ENCODE results near the gene ANXA6.

Gene ANXA6

DNA sequence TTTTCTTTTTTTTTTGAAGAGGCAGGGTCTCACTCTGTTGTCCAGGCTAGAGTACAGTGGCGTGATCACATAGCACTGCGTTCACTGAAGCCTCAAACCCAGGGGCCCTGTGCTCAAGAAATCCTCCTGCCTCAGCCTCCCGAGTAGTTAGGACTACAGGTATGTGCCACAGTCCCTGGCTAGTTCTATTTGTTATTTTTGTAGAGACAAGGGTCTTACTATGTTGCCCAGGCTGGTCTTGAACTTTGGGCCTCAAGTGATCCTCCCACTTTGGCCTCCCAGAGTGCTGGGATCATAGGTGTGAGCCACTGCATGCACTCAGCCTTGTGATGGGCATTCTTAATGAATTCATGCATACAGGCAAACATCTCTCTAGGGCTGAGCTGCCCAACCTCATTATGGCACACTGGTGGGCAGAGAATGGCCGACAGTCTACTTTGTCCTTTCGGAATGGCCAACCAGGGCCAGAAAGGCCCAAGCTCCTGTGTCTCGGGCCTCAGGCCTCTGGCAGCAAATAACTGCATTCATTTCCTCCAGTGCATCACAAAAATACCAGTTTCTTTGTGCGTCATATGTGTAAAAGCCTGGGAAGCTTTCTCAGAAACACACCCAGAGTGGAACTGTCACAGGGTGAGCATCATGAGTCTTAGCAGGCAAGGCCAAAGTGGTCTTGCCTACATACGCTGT lies 27.2 kb downstream of the ANXA6 start:
- DNase-seq (ENCODE audit: low read depth, low spot score): no peak

DNA sequence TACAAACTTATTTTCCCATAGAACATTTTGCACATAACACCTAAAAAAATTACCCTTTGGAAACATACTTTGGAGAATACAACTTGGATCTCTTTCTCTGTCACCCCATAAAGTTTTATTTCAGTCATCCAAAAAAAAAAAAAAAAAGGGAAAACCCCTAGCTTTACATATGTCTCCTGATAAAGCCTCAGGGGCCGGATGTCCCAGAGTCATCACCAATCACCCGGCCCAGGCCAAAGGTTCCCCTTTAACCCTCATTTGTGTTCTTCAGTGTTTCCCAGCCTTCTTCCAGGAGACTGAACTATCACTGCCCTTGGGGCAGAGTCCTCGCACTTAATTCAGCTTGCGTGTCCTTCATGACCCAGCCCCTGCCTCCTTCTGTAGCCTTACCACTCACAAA lies 28.8 kb downstream of the ANXA6 start:
- no peak for DNase-seq (ENCODE audit: low read depth, low spot score)

DNA sequence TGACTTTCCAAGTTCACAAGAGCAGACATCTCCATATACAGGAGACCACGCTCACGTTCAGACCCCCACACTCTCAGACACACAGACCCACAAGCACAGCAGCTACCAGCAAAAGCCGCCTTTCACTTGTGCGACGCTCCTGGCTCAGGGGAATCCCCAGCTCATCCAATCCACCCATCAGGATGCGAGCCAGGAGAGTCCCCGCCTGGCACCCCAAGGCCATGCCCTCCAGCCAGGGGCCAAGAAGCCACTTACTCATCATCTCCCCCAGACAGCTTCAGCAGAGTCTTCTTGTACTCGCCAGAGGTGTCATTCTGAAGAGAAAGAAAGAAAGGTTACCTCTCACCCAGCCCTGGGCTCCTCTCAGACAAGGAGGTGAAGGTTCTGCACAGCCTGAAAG lies 29.7 kb downstream of the ANXA6 start:
- no peak for DNase-seq (ENCODE audit: low read depth, low spot score)

DNA sequence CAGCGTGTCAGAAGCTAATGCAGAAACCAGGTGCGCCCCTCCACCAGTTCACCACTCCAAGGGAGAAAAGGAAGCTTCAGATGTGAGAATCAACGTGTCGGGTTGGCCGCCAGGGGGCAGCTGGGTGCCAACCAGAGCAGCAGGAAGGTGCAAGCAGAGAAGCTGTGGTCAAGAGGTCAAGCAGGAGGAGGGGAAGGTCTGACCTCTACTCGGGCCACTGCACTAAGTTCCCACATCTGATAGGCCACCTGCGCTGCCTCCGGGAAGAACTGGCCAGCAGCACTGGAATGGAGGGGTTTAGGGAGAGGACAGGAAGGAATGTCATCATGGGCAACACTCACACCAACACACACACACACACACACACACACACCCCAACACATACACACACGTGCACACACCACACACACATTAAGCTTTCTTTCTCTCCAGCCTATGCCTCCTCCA lies 31.4 kb downstream of the ANXA6 start:
- DNase-seq (ENCODE audit: low read depth, low spot score): peak; percentile 86

DNA sequence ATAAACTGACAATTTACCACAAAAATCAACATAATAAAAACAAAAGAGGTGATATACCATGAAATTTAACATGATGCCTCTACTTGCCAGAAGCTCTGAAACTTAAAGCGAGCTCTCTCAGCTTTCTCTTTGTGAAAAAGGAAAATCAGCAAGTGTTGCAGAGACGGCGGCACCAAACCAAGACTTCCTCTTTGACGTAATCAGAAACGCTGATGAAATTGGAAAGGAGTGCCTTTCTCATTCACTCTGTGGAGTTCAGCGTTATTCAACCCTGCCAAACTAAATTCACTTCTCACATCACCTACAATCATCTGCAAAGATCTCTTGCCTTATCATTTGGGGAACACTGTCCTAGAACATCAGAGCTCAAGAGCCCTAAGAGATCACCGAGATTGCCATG lies 32.2 kb downstream of the ANXA6 start:
- no peak for DNase-seq (ENCODE audit: low read depth, low spot score)

DNA sequence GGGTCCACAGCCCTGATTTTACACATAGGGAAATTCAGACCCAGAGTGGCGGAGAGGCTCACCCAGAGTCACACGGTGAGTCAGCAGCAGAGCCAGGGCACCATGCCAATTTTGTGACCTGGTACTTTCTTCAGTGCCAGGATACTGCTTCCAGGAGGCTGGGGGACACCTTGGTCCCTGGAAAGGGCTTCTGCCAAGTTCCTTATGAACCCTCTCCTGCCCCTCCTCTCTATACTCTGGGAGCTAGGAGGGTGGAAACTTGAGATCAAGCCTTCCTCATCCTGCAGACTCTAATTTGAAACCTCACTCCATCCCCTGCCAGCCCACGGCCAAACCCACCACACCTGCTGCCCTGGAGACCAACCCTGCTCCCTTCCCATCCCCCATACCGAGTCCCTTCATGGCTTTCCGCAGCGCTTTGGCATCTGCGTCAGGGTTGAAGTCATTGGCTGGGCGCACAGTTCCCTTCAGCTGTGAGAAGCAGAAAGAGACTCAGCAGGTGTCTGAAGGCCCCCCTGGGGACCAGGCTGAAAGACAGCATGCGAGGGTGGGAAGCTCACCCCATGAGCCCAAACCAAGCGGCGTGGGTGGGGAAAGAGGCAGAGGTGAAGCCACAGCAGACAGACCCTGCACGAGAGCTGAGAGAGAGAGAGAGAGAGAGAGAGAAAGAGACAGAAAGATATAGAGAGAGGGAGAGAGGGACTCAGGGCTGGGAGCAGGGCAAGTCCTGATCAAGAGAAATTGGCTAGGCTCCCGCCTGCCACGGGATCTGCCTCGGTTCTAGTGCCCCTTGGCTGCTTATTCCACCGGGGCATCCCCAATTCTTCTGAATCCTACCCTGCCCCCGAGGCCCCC lies 33.5 kb downstream of the ANXA6 start:
- no peak for DNase-seq (ENCODE audit: low read depth, low spot score)

DNA sequence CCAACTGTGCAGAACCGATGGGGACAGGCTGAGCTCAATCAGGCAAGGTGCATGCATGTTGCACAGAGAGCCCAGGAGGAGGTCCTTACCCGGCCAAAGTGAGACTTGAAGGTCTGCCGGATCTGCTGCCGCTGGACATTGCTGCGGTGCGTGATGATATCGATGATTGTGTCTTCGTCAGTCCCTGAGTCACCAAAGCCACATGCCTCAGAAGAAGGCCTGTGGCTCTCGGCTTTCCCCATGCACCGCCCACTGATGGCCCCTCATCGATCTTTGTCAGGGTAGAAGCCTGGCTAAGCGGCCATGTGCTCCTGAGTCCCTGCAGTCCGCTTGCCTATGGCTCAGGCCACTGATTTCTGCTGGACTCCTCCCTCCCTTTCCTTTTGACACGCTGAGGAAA lies 34.8 kb downstream of the ANXA6 start:
- DNase-seq (ENCODE audit: low read depth, low spot score): no peak

DNA sequence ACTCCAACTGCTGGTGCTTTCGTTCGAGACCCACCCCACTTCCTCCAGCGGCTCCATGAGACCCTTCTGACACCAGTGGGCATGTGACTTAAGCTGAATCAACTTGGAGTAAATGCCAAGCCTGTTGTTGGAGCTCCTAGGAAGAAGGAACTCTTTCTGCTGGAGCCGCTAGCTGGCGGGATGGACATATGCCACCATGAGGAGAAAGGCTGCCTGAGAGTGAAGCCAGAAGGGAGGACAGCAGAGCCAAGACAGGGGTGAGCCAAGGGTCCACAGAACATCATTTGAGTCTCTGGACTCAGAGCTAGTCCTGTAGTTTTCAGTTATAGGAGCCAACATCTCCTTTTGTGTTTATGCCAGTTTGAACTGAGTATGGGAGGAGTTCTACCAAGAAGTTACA lies 35.9 kb downstream of the ANXA6 start:
- DNase-seq (ENCODE audit: low read depth, low spot score): no peak

DNA sequence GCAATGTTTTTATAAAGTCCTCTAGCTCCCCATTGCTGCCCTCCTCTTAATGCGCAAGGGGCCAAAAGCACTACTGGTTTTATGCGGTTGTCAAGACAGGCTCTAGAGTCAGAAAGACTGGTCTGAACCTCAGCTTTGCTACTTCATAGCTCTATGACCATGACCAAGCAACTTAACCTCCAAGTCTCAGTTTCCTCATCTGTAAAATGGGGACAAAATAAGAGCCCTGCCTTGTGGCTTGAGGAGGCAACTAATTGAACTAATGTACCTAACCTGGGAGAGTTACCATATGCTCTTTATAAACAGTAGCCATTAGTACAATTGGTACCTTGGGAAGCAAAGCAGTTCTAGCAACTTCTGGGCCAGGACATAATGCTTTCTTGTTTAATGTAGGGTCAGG lies 36.5 kb downstream of the ANXA6 start:
- DNase-seq (ENCODE audit: low read depth, low spot score): no peak

DNA sequence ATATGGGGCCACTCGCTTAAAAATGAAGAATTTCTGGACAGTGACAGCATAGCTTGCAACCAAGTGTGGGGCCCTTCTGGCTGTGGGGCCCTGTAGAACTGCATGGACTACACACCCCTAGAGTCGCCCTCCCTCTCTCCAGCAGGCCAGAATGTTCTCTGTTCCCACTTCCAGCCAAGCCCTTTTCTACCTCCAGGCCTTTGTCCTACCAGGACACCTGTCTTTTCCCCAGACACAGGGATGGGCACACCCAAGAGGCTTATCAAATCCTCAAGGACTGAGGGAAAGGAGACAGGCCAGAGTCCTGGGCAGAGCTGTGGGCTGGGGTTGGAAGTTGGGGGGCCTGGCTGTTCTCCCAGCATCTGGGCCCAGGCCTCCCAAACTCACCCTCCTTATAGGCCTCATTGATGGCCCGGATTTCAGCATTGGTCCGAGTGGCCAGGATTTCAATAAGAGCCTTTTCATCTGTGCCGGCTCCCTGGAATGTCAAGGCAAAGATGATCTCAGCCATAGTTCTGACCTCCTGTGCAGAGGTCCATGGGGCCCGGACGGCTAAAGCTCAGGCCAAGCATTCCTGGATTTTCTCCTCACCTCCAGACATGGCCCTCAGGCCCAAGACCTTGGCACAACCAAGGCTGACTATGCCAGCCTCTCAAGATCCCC lies 38.5 kb downstream of the ANXA6 start:
- DNase-seq (ENCODE audit: low read depth, low spot score): no peak

DNA sequence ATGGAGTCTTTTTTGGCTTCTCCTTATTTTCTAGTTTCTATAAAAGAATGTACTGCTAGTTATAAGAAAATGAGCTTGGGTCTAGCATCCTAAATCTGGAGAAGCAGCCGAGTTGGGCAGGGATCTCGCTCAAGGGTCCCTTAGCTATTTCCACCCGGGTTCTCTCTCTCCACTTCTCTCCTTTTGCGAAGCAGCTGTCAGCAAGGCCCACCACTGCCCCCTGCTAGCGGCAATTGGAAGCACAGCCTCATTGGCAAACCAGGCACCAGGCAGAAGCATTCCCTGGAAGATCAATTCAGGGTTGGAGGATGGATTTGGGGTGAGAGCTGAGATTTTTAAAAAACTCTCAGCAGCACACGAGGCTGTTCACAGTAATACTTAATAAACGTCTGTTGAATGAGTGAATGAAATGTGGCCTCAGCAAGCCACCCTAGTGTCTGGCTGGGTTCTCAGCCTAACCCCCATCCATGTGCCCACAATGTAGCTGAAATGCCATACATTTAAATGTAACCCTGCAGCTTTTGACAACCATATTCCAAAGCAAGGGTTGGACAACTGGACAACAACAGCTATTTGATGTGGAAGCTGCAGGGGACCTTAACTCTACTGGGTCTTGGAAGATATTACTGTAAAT lies 42.2 kb downstream of the ANXA6 start:
- peak; percentile 78 for DNase-seq (ENCODE audit: low read depth, low spot score)

DNA sequence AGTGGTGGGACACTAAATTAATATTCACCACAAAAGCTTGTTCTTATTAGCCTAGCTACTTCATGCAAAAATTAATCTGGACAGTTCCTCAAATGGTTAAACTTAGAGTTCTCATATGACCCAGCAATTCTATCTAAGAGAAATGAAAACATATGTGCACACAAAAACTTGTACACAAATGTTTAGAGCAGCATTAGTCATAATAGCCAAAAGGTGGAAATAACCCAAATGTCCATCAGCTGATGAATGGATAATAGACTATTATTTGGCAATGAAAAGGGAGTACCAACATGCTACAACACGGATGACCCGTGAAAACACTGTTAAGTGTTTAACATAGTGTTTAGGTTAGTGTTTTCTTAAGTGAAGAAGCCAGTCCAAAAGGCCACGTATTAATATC lies 43.9 kb downstream of the ANXA6 start:
- no peak for DNase-seq (ENCODE audit: low read depth, low spot score)

DNA sequence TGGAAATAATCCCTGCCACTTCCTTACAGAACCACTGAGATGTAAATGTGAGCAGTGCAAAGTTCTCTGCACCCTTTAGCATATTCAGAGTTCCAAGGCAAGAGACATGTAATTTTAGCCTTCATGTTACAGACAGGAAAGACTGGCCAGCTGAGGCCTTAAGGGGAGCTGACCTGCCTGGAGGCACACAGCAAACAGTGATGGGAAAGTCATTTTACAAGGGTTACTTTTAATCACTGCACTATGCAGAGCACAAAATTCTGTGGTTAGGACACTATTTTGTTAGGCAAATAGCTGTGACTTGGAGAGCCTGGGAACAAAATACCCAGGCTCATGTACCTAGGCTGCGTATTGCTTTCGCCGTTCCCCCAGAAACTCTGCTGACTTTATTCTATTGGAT lies 46.6 kb downstream of the ANXA6 start:
- no peak for DNase-seq (ENCODE audit: low read depth, low spot score)

DNA sequence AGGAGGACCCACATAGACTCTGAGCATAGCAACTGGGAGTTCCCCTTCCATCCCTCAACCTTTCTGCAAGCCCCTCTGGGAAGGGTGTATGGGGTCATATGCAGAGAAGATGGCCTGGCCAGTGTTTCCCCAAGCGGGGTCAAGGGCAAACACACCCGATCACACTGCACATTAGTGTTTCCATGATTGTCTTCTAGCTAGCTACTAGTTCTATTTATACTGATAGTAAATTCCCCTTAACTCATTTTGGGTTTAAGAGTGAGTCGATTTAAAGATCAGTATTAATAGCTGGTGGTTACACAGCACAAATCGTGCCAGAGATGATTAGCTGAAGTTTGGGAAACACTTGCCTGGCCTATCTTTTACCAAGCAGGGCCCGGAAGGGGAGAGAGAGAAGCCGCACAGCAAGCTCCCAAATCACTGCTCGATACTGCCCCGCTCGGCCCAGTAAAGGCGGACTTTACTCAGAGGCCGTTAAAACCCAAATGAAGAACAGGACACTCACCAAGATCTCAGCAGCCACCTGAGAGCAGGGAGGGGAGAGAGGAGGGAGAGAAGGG lies 47.4 kb downstream of the ANXA6 start:
- no peak for DNase-seq (ENCODE audit: low read depth, low spot score)

DNA sequence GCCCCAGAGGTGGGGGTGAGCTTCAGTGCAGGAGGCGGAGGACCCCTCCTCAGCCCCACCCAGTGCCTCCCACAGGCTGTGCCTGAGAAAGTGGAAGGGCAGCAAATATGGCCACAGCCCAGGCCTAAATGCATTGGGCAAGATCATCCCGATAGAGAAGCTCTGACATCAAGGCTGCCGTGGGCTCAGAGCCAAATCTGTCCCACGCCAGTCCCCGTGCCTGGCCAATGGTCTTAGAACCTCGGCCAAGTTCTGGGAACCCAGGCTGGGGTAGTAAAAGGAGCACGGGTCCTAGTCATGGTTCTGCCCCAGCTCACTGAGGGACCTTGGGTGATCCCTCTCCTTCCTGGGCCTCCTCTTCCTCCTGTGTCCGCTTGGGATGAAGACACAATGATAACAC lies 49.0 kb downstream of the ANXA6 start:
- DNase-seq (ENCODE audit: low read depth, low spot score): no peak

DNA sequence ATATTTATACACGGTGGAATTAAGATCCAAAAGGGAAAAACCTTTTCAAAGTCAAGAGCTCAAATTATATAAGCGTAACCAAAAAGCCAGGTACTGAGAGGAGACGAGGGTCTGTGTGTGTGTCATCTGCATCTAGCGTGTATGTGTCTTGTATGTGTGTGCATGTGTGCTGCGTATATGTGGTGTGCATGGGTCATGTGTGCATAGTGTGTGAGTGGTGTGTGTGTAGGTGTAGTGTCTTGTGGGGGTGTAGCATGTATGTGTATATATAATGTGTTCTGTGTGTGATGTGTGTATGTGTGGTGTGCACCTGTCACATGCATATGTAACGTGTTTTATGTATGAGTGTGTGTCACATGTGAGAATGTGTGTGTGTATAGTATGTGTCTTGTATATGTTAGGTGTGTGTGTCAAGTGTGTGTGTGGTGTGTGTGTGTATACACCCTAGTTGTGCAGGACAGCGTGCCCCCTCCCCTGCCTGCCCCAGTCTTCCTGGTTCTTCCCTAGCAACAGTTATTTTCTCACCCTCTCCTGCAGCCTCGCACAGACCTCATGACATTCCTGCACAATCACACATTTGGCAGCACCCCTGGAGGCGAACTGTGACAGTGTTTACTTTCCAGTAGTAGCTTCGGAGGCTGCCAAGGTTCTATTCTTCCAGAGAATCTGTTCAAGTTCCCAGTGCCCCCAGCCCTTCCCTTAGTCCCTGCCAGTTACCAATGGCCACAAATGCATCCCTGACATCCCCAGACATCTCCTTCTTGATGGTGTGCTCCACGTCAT lies 49.6 kb downstream of the ANXA6 start:
- DNase-seq (ENCODE audit: low read depth, low spot score): no peak

DNA sequence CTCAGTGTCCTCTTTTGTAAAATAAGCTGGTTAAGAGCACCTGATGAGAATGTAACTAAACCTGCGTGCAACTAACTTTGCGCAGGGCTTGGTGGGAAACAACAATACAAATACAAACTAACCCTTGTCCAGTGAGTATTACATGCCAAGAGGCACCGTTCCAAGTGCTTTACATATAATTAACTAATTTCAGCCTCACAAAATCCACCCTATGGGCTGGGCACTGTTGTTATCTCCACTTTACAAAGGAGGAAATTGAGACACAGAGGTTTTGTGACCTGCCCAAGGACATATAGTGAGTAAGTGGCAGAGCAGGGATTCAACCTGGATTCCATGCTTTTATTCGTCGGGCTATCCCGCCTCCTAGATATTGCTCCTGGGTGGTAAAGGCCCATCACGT lies 50.5 kb downstream of the ANXA6 start:
- DNase-seq (ENCODE audit: low read depth, low spot score): no peak

DNA sequence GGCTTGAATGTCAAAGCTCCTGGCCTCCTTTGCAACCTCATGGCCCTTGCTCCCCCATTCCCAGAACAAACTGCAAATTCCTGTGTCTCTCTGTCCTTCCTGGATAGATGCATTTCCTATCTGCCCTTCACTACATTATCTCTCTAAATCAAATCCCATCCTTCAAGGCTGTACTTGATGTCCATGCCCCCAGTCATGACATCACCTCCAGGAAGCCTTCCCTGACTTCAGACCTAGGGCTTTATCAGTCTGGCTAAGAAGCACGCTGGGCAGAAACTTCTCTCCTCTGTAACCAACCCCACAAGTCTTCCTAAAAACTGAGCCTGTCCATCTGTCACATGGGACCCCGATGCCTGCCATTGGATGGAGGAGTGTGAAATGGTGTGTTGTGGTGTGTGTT lies 51.1 kb downstream of the ANXA6 start:
- DNase-seq (ENCODE audit: low read depth, low spot score): no peak

DNA sequence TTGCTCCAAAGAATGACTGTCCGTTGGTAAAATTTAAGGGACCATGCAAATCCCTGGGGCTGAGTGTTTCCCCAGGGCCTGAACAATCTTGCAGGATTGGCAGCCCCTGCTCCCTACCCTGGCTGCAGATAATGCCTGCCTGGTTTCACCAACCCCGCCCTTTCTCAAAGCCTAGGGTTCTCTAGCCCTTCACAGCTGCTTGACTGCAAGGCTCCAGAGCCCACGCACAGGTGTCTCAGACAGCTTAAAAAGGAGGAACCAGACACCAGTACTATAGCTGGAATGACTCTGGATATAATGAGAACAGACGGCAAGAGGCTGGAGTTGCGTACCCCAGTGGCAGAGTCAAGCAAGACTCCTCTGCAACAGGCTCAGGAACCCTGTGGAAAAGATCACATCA lies 51.5 kb downstream of the ANXA6 start:
- DNase-seq (ENCODE audit: low read depth, low spot score): no peak

DNA sequence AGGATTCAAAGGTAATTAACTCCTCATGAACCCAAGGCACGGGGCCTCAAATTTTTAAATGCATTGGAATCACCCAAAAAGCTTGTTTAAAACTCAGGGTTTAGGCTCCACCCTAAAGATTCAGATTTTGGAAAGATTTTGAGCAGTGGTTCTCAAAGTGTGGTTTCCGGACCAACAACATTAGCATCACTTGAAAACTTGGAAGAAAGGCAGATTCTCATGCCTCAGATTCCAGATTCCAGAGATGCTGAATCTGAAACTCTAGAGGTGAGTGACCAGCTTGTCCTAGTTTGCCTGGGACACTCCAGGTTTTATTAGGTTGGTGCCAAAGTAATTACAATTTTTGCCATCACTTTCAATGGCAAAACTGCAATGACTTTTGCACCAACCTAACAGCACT lies 52.0 kb downstream of the ANXA6 start:
- DNase-seq (ENCODE audit: low read depth, low spot score): no peak

DNA sequence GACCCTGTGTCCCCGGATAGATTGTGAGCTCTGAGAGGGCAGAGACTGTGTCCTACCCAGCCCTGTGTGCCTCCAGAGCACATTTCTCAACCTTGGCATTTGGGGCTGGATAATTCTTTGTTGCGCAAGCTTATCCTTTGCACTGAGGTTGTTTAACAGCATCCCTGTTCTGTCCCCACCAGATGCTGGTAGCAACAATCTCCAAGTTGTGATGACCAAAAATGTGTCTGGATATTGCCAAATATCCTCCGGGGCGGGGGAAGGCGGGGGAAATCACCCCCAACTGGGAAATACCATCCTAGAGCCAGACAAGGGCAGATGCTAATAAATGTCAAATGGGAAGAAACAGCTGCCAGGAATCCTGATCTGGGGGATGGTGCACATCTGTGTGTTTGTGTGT lies 52.8 kb downstream of the ANXA6 start:
- no peak for DNase-seq (ENCODE audit: low read depth, low spot score)
